ENCODE measurements around the gene HGF. TPM values are rescaled to one million over a fixed set of nuclear protein-coding genes. Genes with fewer than 3 reads are reported as not detected.

Gene HGF
- total RNA-seq, result 2.5 TPM

DNA sequence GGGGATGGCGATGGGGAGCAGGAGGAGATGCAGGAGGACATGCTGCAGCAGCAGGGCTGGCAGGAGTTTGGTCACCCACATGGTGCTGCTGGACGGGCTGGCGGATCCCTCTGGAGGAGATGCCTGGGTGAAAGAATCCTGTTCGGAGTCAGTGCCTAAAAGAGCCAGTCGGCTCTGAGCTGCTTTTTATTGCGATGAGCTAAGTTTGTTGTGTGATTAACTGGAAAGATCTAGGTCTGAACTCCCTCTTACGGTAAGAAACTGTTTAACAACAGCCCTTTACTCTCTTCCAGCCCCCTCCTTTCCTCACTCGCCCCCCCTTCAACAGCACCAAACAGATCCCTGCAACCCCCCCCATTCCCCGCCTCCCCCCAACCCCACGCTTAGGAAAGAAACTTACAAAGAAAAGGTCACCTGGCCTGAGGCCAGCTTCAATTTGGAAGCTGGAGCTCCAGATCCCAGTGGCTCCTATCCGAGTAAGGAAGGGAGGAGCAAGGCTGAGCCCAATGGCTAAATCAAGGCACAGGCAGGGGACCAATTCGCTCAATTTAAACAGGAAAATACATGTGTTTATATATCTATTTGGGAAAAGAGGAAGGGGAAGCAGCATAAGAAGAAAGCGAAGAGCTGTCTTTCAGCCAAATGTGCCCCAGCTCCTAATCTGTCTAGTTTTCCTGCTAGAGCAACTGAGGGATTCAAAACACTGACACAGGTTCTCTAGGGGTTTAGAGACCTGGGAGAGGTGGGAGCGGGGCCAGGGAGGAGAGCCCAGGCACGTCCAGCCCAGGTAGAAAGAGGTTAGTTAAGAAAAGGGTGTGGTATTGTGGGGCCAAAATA lies at the start of gene HGF:
Gene HGF, minus strand, starts transcription at position 157 of the 837 bp plus-strand sequence. Its CDS starts 76 bp downstream, at position 81.

